Embryonic facial prominence (tissue), 1 donor: Measurements from ENCODE around the gene PRAMEF13.
"Not testable (repeated sequence)": the region's sequence is repeated elsewhere in the genome, so short reads cannot be mapped to it uniquely, and the experiment has no call there.

Source experiments
- DNase-seq: peaks from one replicate; pipeline ENCODE4 v3.0.0-alpha.2; 2016; ENCODE audit errors: extremely low spot score

PRAMEF13 gene

DNA sequence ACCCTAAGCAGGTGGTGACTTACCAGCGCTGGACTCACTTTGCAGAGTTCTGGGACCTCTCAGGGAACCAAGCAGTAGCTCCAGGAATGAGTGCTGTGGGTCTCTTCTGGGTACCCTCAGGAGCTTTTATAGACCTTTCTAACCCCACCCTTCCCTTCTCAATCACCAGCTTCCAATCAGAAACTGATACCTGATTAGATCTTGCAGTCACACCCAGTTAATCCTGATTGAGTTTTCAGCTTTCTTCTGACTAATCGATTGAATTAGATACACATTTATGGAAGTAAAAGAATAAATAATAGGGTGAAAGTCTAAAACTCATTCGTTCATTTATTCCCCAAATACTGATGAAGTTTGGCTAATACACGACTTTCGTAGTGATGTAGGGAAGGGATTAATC lies at the start of gene PRAMEF13:
PRAMEF13 (minus strand) TSS at position 101 of the 400 bp plus-strand sequence. CDS start 1,820 bp downstream, outside the sequence.
- not testable (repeated sequence) for DNase-seq

DNA sequence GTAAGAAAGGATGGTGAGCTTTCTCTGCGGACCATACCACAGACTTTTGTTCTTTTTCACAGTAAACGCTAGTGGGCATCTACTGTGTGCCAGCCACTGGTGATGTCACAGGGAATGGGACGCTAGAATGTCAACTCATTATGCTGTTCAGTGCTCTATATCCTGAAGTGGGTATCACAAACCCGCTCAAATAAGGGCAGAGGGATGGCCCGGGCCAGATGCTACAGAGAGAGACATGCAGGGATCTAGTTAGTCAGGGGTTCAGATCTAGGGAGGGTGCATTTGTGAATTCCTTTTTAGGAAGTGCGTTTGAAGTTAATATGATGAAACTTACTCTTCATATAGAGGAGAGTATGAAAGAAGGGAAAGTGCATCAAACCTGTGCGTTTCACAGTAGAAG lies 45.9 kb upstream of the PRAMEF13 start:
- DNase-seq, result not testable (repeated sequence)

DNA sequence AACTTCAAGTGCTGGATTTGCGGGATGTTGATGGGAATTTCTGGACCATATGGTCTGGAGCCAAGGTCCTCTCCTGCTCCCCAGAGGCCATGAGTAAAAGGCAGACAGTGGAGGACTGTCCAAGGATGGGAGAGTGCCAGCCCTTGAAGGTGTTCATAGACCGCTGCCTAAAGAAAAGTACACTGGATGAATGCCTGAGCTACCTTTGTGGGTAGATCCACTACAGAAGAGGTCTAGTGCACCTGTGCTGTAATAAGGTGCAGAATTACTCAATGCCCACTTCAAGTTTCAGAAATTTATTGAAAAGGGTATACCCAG lies 45.3 kb upstream of the PRAMEF13 start:
- not testable (repeated sequence) for DNase-seq

GRCh38 chr1:13245841-13246553 lies 44.8 kb upstream of the PRAMEF13 start:
- DNase-seq, result not testable (repeated sequence)

GRCh38 chr1:13243536-13244263 lies 42.5 kb upstream of the PRAMEF13 start:
- not testable (repeated sequence) for DNase-seq

GRCh38 chr1:13239633-13240032 lies 38.4 kb upstream of the PRAMEF13 start:
- DNase-seq, result not testable (repeated sequence)

DNA sequence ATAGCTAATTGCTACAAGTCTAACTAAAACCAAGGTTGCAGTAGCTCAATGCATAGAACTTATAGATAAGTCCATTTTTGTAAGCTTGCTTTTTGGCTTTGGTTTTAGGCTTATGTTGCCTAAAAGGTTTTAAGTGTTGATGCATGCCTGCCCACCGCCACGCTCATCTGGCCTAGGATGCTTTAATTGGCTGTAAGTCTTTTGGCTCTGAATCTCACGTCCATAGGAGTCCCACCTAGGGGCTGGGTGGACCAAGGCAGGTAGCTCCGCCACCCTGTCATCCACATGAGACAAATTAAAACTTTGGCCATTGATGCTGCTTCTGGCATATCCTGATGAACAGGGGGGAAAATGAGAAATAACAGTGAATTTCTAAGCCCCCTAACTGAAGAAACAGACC lies 36.4 kb upstream of the PRAMEF13 start:
- not testable (repeated sequence) for DNase-seq

DNA sequence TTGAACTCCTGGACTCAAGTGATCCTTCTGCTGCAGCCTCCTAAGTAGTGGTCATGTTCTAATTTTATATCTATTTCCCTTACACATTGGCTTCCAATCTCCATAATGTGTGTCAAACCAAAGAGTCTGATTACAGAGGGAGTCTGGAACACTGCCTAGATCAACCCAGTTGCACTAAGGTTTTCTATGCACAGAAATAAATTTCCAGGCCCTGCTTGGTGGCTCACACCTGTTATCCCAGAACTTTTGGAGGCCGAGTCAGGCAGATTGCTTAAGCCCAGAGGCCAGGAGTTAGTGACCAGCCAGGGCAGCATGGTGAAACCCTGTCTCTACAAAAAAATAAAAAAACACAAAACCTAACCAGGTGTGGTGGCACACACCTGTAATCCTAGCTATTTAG lies 32.8 kb upstream of the PRAMEF13 start:
- DNase-seq, result not testable (repeated sequence)

- DNase-seq, result not testable (repeated sequence)
These were observed 30.8 kb upstream of the PRAMEF13 start for GRCh38 chr1:13232056-13232455.

DNA sequence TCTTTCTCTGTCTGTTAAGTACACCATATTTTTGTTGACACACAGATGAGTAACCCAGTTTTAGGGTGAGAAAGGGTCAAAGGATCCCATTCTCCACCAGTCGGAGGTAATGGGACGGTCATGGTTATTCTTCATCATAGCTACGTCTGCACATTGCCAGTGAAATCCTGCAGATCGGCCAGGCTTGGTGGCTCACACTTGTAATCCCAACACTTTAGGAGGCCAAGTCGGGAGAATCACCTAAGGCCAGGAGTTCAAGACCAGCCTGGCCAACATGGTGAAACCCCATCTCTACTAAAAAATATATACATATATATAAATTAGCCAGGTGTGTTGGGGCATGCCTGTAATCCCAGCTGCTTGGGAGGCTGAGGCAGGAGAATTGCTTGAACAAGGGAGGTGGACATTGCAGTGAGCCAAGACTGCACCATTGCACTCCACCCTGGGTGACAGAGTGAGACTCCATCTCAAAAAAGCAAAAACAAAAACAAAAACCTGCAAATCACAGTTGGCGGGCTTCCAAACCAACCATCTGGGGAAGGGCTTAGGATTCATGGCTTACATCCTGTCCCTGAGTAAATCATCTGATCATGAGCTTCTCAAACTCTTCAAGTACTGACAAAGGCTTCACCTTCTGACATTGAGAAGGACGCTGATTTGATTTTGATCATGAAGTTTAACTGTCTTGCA lies 30.0 kb upstream of the PRAMEF13 start:
- DNase-seq, result not testable (repeated sequence)

DNA sequence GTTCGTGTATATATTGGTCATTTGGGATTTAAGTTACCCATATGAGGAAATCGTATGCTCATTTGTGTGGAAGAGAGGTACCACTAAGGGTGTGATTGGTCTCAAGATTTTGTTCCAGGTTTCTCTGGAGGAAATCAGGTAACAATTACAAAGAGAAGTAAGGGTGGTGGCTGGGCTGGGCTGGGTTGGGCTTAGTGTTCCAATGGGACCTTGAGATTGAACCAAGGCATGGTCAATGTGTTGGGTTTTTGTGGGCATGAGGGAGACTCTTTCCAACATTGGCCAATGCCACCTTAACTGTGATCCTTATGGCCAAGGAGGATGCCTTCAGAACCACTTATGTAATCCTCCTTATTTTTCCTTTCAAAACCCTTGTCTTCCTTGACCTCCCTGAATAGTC lies 29.4 kb upstream of the PRAMEF13 start:
- DNase-seq, result not testable (repeated sequence)

DNA sequence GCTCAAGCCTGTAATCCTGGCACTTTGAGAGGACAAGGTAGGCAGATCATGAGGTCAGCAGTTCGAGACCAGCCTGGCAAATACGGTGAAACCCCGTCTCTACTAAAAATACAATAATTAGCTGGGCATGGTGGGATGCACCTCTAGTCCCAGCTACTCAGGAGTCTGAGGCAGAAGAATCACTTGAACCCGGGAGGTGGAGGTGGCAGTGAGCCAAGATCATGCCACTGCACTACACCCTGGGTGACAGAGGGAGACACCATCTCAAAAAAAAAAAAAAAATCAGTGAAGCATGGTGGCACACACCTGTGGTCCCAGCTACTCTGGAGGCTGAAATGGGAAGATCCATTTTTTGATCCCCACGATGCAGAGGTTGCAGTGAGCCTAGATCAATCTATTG lies 28.9 kb upstream of the PRAMEF13 start:
- not testable (repeated sequence) for DNase-seq

- DNase-seq, result no peak
These were observed 27.2 kb upstream of the PRAMEF13 start for GRCh38 chr1:13228343-13228781.

- not testable (repeated sequence) for DNase-seq
These were observed 26.3 kb upstream of the PRAMEF13 start for GRCh38 chr1:13227271-13228055.

- not testable (repeated sequence) for DNase-seq
These were observed 24.5 kb upstream of the PRAMEF13 start, which contains the start of gene PRAMEF18 for GRCh38 chr1:13225675-13226204. TSS of gene PRAMEF18 (minus strand) at chr1:13226154. CDS start at chr1:13226106, 48 bp downstream.

GRCh38 chr1:13224480-13225060 lies 23.4 kb upstream of the PRAMEF13 start:
- DNase-seq, result no peak

DNA sequence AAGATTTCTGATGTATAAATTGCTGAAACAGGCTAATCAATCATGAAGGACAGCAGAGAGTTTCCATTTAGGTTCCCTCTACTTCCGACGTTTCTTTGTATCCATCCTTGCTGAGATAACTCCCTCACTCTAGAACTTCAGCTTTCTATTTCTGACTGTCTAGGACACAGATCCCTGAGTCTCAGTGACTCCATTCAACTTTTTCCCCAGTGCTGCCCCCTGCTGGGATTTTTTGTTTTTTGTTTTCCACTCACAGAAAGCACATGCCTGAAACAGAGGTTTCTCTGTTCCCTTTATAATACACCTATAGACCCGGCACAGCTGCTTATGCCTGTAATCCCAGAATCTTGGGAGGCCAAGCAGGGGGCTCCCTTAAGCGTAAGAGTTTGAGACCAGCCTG lies 21.6 kb upstream of the PRAMEF13 start:
- DNase-seq, result not testable (repeated sequence)

DNA sequence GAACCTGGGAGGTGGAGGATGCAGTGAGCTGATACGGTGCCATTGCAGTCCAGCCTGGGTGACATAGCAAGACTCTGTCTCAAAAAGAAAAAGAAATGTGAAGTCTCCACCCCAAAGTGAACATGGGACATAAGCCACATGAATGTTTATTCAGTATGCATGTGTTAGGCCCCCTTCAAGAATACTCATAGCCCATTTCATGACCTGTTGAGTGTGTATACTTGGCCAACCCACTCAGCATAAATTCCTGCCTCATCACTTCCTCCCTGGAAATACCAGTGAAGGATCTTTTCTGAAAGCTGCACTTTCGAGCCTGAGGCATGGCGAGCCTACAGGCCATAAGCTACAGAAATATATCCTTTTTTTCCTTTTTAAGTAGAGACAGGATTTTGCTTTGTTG lies 18.0 kb upstream of the PRAMEF13 start:
- not testable (repeated sequence) for DNase-seq

- DNase-seq, result not testable (repeated sequence)
These were observed 15.4 kb upstream of the PRAMEF13 start for GRCh38 chr1:13216619-13217018.

- DNase-seq, result not testable (repeated sequence)
These were observed 7.5 kb upstream of the PRAMEF13 start for GRCh38 chr1:13208712-13209111.

- not testable (repeated sequence) for DNase-seq
These were observed 29.7 kb downstream of the PRAMEF13 start, which contains the start of gene PRAMEF9 for GRCh38 chr1:13171548-13171947. TSS of gene PRAMEF9 (plus strand) at chr1:13171848. CDS start at chr1:13175281, 3,433 bp downstream.
